C4-2B (cell line): ENCODE measurements around the gene DHDH.

Experiments
- H3K27ac ChIP-seq: fragments of 450-650 bp; 2 replicates; pipeline ENCODE4 v1.5.1; 2017
- ZFX ChIP-seq: fragments of 450-650 bp; IDR thresholded peaks from 2 replicates; pipeline ENCODE4 v1.6.1; 2017
- TF ChIP-seq, protein P1 (sequence below): fragments of 450-650 bp; conservative IDR thresholded peaks from 2 replicates; pipeline ENCODE4 v1.5.1; 2017; ENCODE audit warnings: mild to moderate bottlenecking

Gene DHDH

DNA sequence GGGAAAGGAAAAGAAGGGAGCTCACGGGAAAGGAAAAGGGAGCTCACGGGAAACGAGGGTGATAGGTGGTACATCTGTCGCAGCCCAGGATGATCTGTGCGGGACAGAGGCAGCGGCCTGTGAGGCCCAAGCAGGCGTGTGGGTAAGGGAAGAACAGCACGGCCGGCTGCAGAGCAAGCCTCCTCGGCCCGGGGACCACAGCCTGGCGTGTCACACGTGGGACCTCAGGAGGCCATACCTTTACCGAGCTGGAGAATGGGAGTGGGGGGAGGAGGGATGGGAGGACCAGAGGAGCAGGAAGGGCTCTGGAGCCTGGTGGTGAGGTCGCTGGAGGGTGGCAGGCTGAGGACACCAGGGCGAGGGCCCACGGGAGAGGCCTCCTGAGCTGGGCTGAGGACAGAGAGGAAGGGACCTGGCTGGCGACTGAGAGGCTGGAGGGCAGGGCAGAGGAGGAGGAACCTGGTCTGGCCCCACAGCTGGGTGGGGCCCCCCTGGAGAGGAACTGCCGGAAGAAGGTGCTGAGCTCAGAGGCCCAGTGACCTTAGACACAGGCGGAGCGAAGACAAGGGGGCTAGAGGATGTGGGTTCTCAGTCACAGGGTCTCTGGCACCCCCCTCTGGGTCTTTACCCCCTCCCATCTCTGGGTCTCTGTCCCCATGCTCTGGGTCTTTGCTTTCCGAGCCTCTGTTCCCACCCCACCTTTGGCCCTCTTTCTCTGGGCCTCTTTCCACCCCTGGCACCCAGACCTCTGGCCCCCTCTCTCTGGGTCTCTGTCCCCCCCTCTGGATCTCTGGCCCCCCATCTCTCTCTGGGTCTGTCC, 28.7 kb downstream of the DHDH start:
- no peak for TF ChIP-seq ZFX
- TF ChIP-seq, protein P1, sequence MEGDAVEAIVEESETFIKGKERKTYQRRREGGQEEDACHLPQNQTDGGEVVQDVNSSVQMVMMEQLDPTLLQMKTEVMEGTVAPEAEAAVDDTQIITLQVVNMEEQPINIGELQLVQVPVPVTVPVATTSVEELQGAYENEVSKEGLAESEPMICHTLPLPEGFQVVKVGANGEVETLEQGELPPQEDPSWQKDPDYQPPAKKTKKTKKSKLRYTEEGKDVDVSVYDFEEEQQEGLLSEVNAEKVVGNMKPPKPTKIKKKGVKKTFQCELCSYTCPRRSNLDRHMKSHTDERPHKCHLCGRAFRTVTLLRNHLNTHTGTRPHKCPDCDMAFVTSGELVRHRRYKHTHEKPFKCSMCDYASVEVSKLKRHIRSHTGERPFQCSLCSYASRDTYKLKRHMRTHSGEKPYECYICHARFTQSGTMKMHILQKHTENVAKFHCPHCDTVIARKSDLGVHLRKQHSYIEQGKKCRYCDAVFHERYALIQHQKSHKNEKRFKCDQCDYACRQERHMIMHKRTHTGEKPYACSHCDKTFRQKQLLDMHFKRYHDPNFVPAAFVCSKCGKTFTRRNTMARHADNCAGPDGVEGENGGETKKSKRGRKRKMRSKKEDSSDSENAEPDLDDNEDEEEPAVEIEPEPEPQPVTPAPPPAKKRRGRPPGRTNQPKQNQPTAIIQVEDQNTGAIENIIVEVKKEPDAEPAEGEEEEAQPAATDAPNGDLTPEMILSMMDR, result no peak
- no peak overlapping the region for H3K27ac ChIP-seq

- H3K27ac ChIP-seq, result no peak overlapping the region
Observed at GRCh38 chr19:48962849-48963165, 29.3 kb downstream of the DHDH start.

DNA sequence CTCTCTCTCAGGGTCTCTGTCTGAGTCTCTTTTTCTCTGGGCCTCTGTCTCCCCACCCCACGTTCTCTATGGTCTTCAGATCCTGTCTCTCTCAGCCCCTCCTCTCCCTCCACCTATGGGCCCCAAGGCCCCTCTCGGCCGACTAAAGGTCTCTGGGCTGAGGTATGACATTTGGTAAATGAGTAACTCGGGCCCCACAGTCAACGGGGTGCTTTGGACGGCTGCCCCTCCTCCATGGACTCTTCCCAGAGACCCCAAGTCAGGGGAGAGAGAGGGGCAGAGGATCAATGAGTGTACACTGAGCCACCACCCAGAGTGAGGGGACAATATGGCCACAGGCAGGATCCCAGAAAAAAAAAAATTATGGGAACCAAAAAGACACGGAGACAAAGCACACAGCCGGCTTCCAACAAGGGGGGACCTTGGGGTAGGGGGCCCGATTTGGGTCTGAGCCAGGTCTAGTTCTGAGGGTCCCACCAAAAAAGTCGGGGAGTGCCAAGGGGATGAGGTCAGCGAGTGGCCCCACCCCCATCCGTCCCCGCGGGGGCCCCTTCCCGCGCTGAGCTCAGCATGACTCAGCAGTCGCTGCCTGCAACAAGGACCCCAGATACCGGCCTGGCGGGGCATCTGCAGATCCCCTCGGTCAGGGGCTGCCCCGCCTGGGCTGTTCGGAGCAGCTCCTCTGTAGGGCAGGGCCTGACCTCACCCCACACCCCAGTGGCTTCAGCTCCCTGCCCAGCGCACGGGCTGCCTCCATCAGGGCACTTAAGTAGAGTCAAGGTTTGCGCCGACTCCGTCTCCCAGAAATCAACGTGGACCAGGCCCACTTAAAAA, 30.1 kb downstream of the DHDH start:
- peak overlapping the region; percentile 70 for H3K27ac ChIP-seq
- TF ChIP-seq, protein P1, result no peak

More at GRCh38 chr19:48962849-48963165, 29.3 kb downstream of the DHDH start:
- no peak for TF ChIP-seq ZFX
- TF ChIP-seq, protein P1, result no peak

DNA sequence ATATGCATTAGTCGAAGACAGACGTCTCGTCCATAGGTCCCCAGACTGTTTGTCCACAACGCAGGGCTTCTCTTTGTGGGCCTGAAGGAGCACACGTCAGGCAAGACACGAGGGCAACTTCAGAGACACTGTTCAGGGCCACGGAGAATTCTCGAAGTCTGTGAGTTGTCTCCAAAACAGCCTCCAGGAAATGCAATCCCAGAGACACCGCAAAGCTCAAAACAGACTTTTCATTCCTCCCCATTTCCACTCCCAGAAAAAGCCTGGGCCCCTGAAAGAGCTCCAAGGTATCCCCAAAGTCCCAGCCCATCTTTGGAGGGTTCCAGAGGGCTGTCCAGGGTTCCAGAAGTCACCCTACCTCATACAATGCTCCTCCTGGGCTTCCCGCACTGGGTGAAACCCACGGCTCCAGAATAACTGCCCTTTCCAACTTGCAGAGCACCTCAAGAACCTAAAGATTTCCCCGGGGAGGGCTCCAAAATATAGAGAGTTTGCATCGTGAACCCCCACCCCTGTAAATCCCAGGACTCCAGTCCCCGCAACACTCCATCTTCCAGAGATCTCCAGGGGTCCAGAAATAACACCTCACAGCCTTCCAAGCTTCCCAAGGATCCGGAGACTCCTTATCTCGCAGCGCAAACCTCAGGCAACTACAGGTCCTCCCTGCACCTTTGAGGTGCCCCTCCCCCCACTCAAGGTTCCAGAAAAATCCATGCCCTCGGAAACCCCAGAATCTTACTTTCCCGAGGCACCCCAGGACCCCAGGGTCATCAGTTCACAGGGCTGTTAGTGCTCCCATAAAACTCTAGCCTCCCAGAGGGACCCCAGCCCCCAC, 30.9 kb downstream of the DHDH start:
- H3K27ac ChIP-seq, result peak overlapping the region; percentile 70
- TF ChIP-seq ZFX, result no peak
- TF ChIP-seq, protein P1, result no peak

DNA sequence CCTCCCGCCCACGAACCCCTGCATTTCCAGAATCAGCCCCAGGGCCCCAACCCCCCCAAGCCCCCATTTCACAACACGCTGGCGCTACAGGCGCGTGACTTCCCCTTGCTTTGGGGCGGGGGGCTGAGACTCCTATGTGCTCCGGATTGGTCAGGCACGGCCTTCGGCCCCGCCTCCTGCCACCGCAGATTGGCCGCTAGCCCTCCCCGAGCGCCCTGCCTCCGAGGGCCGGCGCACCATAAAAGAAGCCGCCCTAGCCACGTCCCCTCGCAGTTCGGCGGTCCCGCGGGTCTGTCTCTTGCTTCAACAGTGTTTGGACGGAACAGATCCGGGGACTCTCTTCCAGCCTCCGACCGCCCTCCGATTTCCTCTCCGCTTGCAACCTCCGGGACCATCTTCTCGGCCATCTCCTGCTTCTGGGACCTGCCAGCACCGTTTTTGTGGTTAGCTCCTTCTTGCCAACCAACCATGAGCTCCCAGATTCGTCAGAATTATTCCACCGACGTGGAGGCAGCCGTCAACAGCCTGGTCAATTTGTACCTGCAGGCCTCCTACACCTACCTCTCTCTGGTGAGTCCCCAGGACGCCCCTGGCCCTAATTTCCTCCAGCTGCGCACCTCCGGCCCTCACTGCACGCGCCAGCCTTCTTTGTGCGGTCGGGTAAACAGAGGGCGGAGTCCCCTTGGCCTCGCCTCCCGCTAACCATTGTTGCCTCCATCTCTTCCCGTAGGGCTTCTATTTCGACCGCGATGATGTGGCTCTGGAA, 31.7 kb downstream of the DHDH start, which contains the start of gene FTL:
Gene FTL (plus strand): TSS at position 270 of the 766 bp plus-strand sequence. CDS start 199 bp downstream, at position 469.
- TF ChIP-seq, protein P1, result no peak
- no peak for TF ChIP-seq ZFX
- peak within 1 kb of the TSS; percentile 70 for H3K27ac ChIP-seq

DNA sequence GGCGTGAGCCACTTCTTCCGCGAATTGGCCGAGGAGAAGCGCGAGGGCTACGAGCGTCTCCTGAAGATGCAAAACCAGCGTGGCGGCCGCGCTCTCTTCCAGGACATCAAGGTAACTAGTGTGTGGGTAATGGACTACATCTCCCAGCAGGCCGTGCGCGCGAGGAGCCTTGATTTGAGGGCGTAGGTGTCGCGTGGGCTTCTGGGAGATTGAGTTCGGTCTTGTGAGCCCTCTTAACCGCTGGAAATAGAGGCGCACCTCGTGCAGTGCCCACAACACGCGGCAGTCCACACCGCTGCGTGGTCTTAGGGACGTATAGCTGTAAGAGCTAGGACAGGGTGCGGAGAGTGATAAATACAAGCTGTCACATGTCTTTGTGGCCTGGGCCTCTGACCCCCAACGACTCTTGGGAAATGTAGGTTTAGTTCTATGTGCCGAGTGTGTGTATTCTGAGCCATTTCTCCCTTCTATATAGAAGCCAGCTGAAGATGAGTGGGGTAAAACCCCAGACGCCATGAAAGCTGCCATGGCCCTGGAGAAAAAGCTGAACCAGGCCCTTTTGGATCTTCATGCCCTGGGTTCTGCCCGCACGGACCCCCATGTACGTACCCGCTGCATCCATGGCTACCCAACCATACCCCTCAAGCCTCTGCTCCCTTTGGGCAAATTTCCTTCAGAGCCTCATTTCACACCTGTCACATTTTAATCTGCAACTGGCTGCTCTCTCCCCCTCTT, 32.5 kb downstream of the DHDH start:
- no peak for TF ChIP-seq ZFX
- TF ChIP-seq, protein P1, result no peak
- peak overlapping the region; percentile 70 for H3K27ac ChIP-seq
